ENCODE measurements around the gene EIF5B. TPM values are rescaled to one million over a fixed set of nuclear protein-coding genes. Genes with fewer than 3 reads are reported as not detected.

Gene EIF5B
- total and polyA plus RNA-seq, 2 of the 4 experiments (the other 2 are of a cell fraction): 19.7 to 21.8 TPM

DNA sequence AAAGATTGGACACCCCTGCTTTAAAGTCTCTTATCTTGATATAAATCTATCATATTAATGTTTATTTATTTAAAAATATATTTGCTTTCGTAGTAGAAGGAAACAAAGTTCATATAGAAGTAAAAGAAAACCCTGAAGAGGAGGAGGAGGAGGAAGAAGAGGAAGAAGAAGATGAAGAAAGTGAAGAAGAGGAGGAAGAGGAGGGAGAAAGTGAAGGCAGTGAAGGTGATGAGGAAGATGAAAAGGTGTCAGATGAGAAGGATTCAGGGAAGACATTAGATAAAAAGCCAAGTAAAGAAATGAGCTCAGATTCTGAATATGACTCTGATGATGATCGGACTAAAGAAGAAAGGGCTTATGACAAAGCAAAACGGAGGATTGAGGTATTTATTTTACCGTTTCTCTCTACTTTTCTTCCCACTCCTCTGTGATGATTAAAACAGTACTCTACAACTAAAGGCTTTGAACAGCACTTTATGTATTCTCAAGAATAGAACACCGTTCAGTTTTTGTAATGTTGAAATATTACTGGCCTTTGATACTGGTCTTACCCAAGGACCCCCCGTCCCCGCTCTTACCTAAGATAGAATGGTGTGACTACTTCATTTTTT lies 39.2 kb downstream of the EIF5B start:
- no peak overlapping the region for H2BK5ac ChIP-seq (ENCODE audit: low read depth, low read length, poor library complexity, severe bottlenecking)
- H3K56ac ChIP-seq (ENCODE audit: extremely low read depth, insufficient read depth, low read length): no peak overlapping the region
- H3K27me3 ChIP-seq (ENCODE audit: control insufficient read depth, insufficient read depth, low read length): no peaks in the 10 kb centered on the region
- no peak overlapping the region for H3K18ac ChIP-seq (ENCODE audit: low read depth, low read length)
- H2AK9ac ChIP-seq (replicated peaks; ENCODE audit: low read depth, low read length, poor library complexity): no peak overlapping the region
- no peak for DNase-seq
- 100% methylated on average over 1 of the region's 7 CpGs; no CpG with 5 or more reads in 1 of the 2 experiments for WGBS, 2 experiments (ENCODE audit: extremely low coverage in 2 of 2, insufficient read length in 1 of 2)
- intact Hi-C loops (cut with micrococcal nuclease) (no loop called here), dilution Hi-C loops (cut with HindIII; ENCODE audit: low sequenced_read_pairs, unreplicated experiment) (no loop called here), in situ Hi-C loops (cut with MboI; ENCODE audit: low sequenced_read_pairs) (no loop called here)
- H4K20me1 ChIP-seq (ENCODE audit: insufficient read depth, low read length): no peaks in the 10 kb centered on the region
- BruUV-seq (replicated peaks): no TSS peak
- H2BK20ac ChIP-seq (ENCODE audit: low read depth, low read length): no peak overlapping the region
- no peaks in the 10 kb centered on the region for H3K4me1 ChIP-seq (ENCODE audit: control insufficient read depth, insufficient read depth, low read length)
- no peak overlapping the region for H3K4ac ChIP-seq (ENCODE audit: low read depth, low read length)
- peaks cover 2% of the 10 kb centered on the region; the same call in 1 of the 2 replicates for H3K9me3 ChIP-seq (ENCODE audit: control insufficient read depth, insufficient read depth, low read length)
- H3K4me3 ChIP-seq (ENCODE audit: insufficient read depth, low read depth, low read length): no peak overlapping the region
- no peak overlapping the region for H3K27ac ChIP-seq (ENCODE audit: insufficient read depth, low read length)
- no peak for ATAC-seq (ENCODE audit: low read depth)
- 0 out of 2 replicates have a peak, but pooled peaks cover 3% of the 10 kb centered on the region for H3K9me1 ChIP-seq (ENCODE audit: insufficient read depth, low read length)
- no peak overlapping the region for H4K5ac ChIP-seq (ENCODE audit: low read depth, low read length)
- no peak overlapping the region for H3K14ac ChIP-seq (replicated peaks; ENCODE audit: low read depth, low read length)
- H3K36me3 ChIP-seq (ENCODE audit: control insufficient read depth, insufficient read depth, low read length): peaks cover 33% of the 10 kb centered on the region
- peaks cover 0 to 6% of the 10 kb centered on the region in 2 experiments; a peak in 1 of 4 replicates for H3K79me1 ChIP-seq (ENCODE audit: low read depth in 1 of 2, low read length in 2 of 2)
- H4K91ac ChIP-seq (ENCODE audit: insufficient read depth, low read depth, low read length): no peak overlapping the region
- no peak overlapping the region for H3K4me2 ChIP-seq (ENCODE audit: low read depth, low read length)
- H2BK15ac ChIP-seq (ENCODE audit: low read depth, low read length): no peak overlapping the region
- no peak overlapping the region for H3K9ac ChIP-seq (ENCODE audit: low read depth, low read length)
- TF ChIP-seq CTCF (conservative IDR thresholded peaks at IDR 0.05; ENCODE audit: low read depth, low read length): no peak
- no peak for TF ChIP-seq SMC3 (IDR thresholded peaks at IDR 0.05; ENCODE audit: low read depth, low read length)
- no peak for TF ChIP-seq RCOR1 (IDR thresholded peaks at IDR 0.05; ENCODE audit: insufficient replicate concordance, low read length)
- TF ChIP-seq BHLHE40 (IDR thresholded peaks at IDR 0.05; ENCODE audit: low read depth, low read length): no peak
- no peak for TF ChIP-seq MAZ (IDR thresholded peaks at IDR 0.05; ENCODE audit: borderline replicate concordance, low read depth, low read length)
- no peak for TF ChIP-seq USF2 (IDR thresholded peaks at IDR 0.05; ENCODE audit: low read depth, low read length)
- no peak for TF ChIP-seq CHD1 (IDR thresholded peaks at IDR 0.05; ENCODE audit: low read depth, low read length)
- no peak for TF ChIP-seq MXI1 (IDR thresholded peaks at IDR 0.05; ENCODE audit: borderline replicate concordance, low read depth, low read length)
- TF ChIP-seq RFX5 (IDR thresholded peaks at IDR 0.05; ENCODE audit: low read depth, low read length): no peak
- TF ChIP-seq RAD21 (IDR thresholded peaks at IDR 0.05; ENCODE audit: low read length): no peak
- no peak for TF ChIP-seq CEBPB (IDR thresholded peaks at IDR 0.05; ENCODE audit: low read depth, low read length)
- no peak for TF ChIP-seq ELK1 (IDR thresholded peaks at IDR 0.05; ENCODE audit: borderline replicate concordance, low read depth, low read length)
- TF ChIP-seq POLR2A (IDR thresholded peaks at IDR 0.05; ENCODE audit: low read depth, low read length): no peak
- TF ChIP-seq MAFK (IDR thresholded peaks at IDR 0.05; ENCODE audit: low read depth, low read length): no peak
- no peak for TF ChIP-seq NFE2L2 (IDR thresholded peaks at IDR 0.05; ENCODE audit: low read depth, low read length)
- no peak for TF ChIP-seq FOS (IDR thresholded peaks at IDR 0.05; ENCODE audit: low read depth, low read length)
- H2AK5ac ChIP-seq (ENCODE audit: low read depth, low read length): no peak overlapping the region
- H3K23ac ChIP-seq (ENCODE audit: low read depth, low read length): no peak overlapping the region
- no peak overlapping the region for H4K8ac ChIP-seq (ENCODE audit: low read depth in 2 of 2, low read length in 2 of 2)
- no peak overlapping the region for H2AFZ ChIP-seq (replicated peaks; ENCODE audit: low read length, poor library complexity)
- CTCF ChIA-PET: interaction anchor here (1.2 kb wide), 1 partner anchor 11 kb away, joined by 3 read pairs; no protein-coding TSS in a partner anchor
- POLR2A ChIA-PET (ENCODE audit: unreplicated experiment): no interaction called here
- no peak overlapping the region for H2BK120ac ChIP-seq (ENCODE audit: low read depth, low read length)
